ENCODE results near the gene POU2AF1. TPM values are rescaled to one million over a fixed set of nuclear protein-coding genes. Genes with fewer than 3 reads are reported as not detected.

Gene POU2AF1
- total and polyA plus RNA-seq, 2 of the 8 experiments (the other 6 are each of a cell fraction or from before 2014, with no cell fraction given), result not detected

DNA sequence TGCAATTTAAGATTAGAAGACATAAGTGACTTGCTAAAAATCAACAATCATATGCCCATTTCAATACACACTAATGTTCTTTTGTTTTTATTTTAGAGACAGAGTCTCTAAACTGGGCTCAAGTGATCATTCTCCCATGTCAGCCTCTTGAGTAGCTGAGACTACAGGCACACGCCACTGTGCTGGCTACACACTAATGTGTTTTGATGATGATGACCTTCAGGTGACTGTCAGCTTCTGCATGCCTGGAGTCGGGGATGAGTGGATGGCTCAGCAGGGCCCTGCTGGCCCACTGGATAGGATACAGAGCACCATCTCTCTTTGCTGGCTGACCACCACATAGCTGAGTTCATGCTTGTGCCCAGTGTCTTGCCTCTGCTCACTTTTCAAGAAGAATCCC lies 27.0 kb upstream of the POU2AF1 start:
- H3K18ac ChIP-seq (ENCODE audit: extremely low read depth, low read length), result no peak overlapping the region
- H3K4me2 ChIP-seq (ENCODE audit: insufficient read depth in 1 of 2, low read depth in 2 of 2, low read length in 2 of 2), result no peak overlapping the region
- DNase-seq (ENCODE audit: low read depth in 1 of 2, low spot score in 2 of 2) (no peak), FAIRE-seq (no peak)
- H2BK12ac ChIP-seq (ENCODE audit: low read depth, low read length), result no peak overlapping the region
- TF ChIP-seq EGR1 (IDR thresholded peaks at IDR 0.05; ENCODE audit: borderline replicate concordance, low read depth, low read length) (no peak), RAD21 (IDR thresholded peaks at IDR 0.05 in 1 of 2, conservative IDR thresholded peaks at IDR 0.05 in 1 of 2; ENCODE audit: low read depth in 2 of 2, low read length in 2 of 2) (no peak), TBP (IDR thresholded peaks at IDR 0.05; ENCODE audit: low read depth, low read length) (no peak), POU5F1 (IDR thresholded peaks at IDR 0.05; ENCODE audit: low read depth, low read length) (no peak), KDM4A (IDR thresholded peaks at IDR 0.05; ENCODE audit: low read depth, low read length, severe bottlenecking) (no peak)
- no peaks in the 10 kb centered on the region for H3K9me3 ChIP-seq (ENCODE audit: insufficient read depth in 2 of 2, low read depth in 1 of 2, low read length in 1 of 2)
- no peak overlapping the region for H2BK120ac ChIP-seq (replicated peaks; ENCODE audit: low read depth, low read length)
- no peaks in the 10 kb centered on the region for H3K79me1 ChIP-seq (ENCODE audit: low read depth, low read length)
- H3K4me3 ChIP-seq (ENCODE audit: extremely low read depth in 1 of 4, insufficient read depth in 2 of 4, low read depth in 3 of 4, low read length in 4 of 4), result no peak overlapping the region
- POLR2A ChIA-PET (ENCODE audit: partially characterized antibody), result no interaction called here
- H3K9ac ChIP-seq (replicated peaks in 1 of 4; ENCODE audit: extremely low read depth in 1 of 4, low read depth in 3 of 4, low read length in 3 of 4), result no peak overlapping the region
- H2AK5ac ChIP-seq (ENCODE audit: low read depth, low read length), result no peak overlapping the region
- H3K56ac ChIP-seq (replicated peaks; ENCODE audit: insufficient read length, low read depth, low read length), result no peak overlapping the region
- H4K5ac ChIP-seq (ENCODE audit: insufficient read length, low read depth, low read length), result no peak overlapping the region
- H3K4ac ChIP-seq (replicated peaks; ENCODE audit: insufficient read length, low read depth, low read length), result no peak overlapping the region
- H3K36me3 ChIP-seq (ENCODE audit: control insufficient read depth in 2 of 4, insufficient read depth in 4 of 4, low read length in 3 of 4), result no peaks in the 10 kb centered on the region
- no peaks in the 10 kb centered on the region for H4K20me1 ChIP-seq (replicated peaks in 1 of 2; ENCODE audit: control insufficient read depth in 1 of 2, insufficient read depth in 2 of 2, low read length in 2 of 2)
- H3K4me1 ChIP-seq (replicated peaks in 1 of 4; ENCODE audit: control insufficient read depth in 3 of 4, insufficient read depth in 4 of 4, low read length in 3 of 4), result no peaks in the 10 kb centered on the region
- no peaks in the 10 kb centered on the region; a peak in 1 of 7 replicates for H3K27me3 ChIP-seq (replicated peaks in 1 of 4; ENCODE audit: control insufficient read depth in 3 of 4, extremely low read depth in 1 of 4, insufficient read depth in 3 of 4, low read length in 3 of 4)
- H2BK20ac ChIP-seq (ENCODE audit: low read length), result no peak overlapping the region
- CTCF ChIA-PET (ENCODE audit: partially characterized antibody), result interaction anchor here (3.4 kb wide), 1 partner anchor 13 kb away, joined by 15 read pairs; no protein-coding TSS in a partner anchor
- H3K23ac ChIP-seq (ENCODE audit: insufficient read length), result no peak overlapping the region
- no peaks in the 10 kb centered on the region for H3K23me2 ChIP-seq (ENCODE audit: low read depth, low read length)
- no peak overlapping the region for H4K8ac ChIP-seq (ENCODE audit: extremely low read depth, insufficient read depth, low read length)
- 88% methylated on average over 2 of the region's 2 CpGs; no CpG with 5 or more reads in 1 of the 2 experiments for WGBS, 2 experiments (ENCODE audit: extremely low coverage in 1 of 2, insufficient coverage in 1 of 2, insufficient read length in 1 of 2, insufficient replicate concordance in 2 of 2, low coverage in 1 of 2, low lambda C conversion rate in 2 of 2, missing lambda C conversion rate in 1 of 2)
- no peak overlapping the region for H2BK15ac ChIP-seq (ENCODE audit: low read length)
- no peak overlapping the region for H2BK5ac ChIP-seq (ENCODE audit: low read depth, low read length)
- H2AFZ ChIP-seq (ENCODE audit: low read length), result no peak overlapping the region
- H4K91ac ChIP-seq (replicated peaks; ENCODE audit: insufficient read length, low read length), result no peak overlapping the region
- no peak overlapping the region for H3K27ac ChIP-seq (ENCODE audit: low read depth, low read length)
- no peaks in the 10 kb centered on the region for H3K79me2 ChIP-seq (ENCODE audit: control insufficient read depth in 1 of 2, insufficient read depth in 2 of 2, low read length in 2 of 2)
- no peak overlapping the region for H3K14ac ChIP-seq (ENCODE audit: insufficient read length)

All from H1 (cell line).